Gastrocnemius medialis (tissue), 4 donors: ENCODE measurements around the gene QPCT.

Experiments used
- CTCF ChIP-seq, 5 experiments: fragments of 450-650 bp in 3 of 5; fragments of 200-600 bp in 2 of 5; sonication (generic) in 2 of 5; IDR thresholded peaks in 4 of 5; conservative IDR thresholded peaks in 1 of 5; 1 replicate in 4 of 5; 2 replicates in 1 of 5; pipeline ENCODE4 v1.5.1; 2016 to 2019; ENCODE audit warnings: antibody characterized with exemption in 5 of 5, mild to moderate bottlenecking in 3 of 5, moderate library complexity in 3 of 5
- POLR2A ChIP-seq, 2 donors: fragments of 450-650 bp; IDR thresholded peaks; one replicate each; pipeline ENCODE4 v1.6.1; 2017; ENCODE audit warnings: antibody characterized with exemption in 2 of 2, mild to moderate bottlenecking in 2 of 2, moderate library complexity in 2 of 2

GRCh38 chr2:37389395-37389794 is 45.0 kb downstream of the QPCT start:
- TF ChIP-seq POLR2A (IDR thresholded peaks at IDR 0.05) (no peak), CTCF (IDR thresholded peaks at IDR 0.05 in 4 of 5, conservative IDR thresholded peaks at IDR 0.05 in 1 of 5) (no peak)
